ENCODE measurements around the gene ZFYVE19.
"Not testable (repeated sequence)": the region's sequence is repeated elsewhere in the genome, so short reads cannot be mapped to it uniquely, and the experiment has no call there.

The ZFYVE19 gene

DNA sequence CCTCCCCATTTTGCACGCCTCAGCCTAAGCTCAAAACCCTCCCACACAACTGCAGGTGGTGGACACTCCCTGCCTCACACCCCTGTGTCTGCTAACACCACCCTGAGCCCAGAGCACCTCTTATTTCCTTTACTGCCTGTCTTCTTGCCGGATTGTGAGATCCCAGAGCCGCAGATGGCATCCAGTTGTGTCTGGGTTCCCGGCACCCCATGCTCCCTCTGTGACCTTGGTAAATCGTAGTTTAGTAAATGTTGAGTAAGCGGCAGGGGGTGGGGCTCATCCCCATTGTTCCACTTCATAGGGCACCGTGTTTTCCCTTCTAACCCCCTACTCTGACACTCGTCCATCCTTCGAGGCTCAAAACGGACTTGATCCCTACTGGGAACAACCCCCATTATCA lies 51.8 kb downstream of the ZFYVE19 start:
- Histone ChIP-seq H3K36me3 (ENCODE audit: control insufficient read depth in 4 of 4, insufficient read depth in 4 of 4, low read length in 3 of 4) (peaks cover 3 to 31% (median 9%) of the 10 kb centered on the region in 4 experiments), H3K9me3 (ENCODE audit: control extremely low read depth in 1 of 5, control insufficient read depth in 4 of 5, insufficient read depth in 2 of 5, low read depth in 1 of 5, low read length in 4 of 5) (no peaks in the 10 kb centered on the region), H3K27ac (ENCODE audit: insufficient read depth in 1 of 2, low read depth in 1 of 2, low read length in 2 of 2, poor library complexity in 1 of 2, severe bottlenecking in 2 of 2) (no peak overlapping the region), H3K27me3 (replicated peaks in 2 of 5; ENCODE audit: control insufficient read depth in 4 of 5, insufficient read depth in 5 of 5, low read length in 4 of 5) (no peaks in the 10 kb centered on the region), H3K4me3 (ENCODE audit: control insufficient read depth in 1 of 7, extremely low read depth in 1 of 7, insufficient read depth in 4 of 7, low read depth in 2 of 7, low read length in 6 of 7) (no peak overlapping the region), H3K4me1 (ENCODE audit: control extremely low read depth in 1 of 4, control insufficient read depth in 4 of 4, insufficient read depth in 4 of 4, low read length in 3 of 4) (peaks cover 0 to 10% (median 4%) of the 10 kb centered on the region in 4 experiments)
- 89% methylated on average over 7 of the region's 10 CpGs for WGBS (ENCODE audit: insufficient coverage)
- DNase-seq, result no peak
- ChIA-PET POLR2A (interaction anchor here (0.6 to 2.7 kb wide), 4 partner anchors 20 to 388 kb away, joined by 3 to 9 read pairs (median 4); partner anchors contain the start of gene VPS18), CTCF (interaction anchor here (0.6 to 12.1 kb wide), 21 partner anchors 9 to 331 kb away, joined by 3 to 231 read pairs (median 6); partner anchors contain the start of genes PPP1R14D, SPINT1 and VPS18)

DNA sequence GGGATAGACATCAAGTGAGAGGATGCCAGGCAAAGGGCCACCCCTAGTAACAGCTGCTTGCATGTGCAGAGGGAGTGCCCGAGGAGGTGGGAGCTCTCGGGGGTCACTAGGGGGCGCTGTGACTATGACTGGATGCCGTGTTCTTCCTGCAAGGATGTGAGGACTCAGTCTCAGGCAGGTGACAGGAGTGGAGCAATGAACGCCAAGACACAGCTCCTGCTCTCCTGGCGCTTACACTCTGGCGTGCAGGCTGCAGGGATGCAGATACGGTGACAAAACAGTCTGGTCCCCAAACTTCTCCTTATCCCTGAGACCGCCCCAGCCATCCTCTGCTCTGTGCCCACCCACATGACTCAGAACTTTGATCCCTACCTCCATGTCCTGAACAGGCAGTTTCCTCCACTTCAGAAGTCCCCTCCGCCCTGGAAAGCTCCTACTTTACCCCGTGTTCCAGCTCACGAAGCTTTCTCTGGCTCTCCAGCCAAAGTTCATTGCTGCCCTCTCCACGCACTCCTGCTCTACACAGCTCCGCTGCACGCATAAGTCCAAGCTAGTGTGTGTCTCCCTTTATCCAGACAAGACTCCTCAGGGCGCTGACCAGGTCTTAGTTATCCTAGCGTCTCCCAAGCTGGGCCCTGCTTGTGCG lies 52.4 kb downstream of the ZFYVE19 start:
- no peaks in the 10 kb centered on the region for H3K9me3 ChIP-seq (ENCODE audit: control extremely low read depth in 1 of 5, control insufficient read depth in 4 of 5, insufficient read depth in 2 of 5, low read depth in 1 of 5, low read length in 4 of 5)
- no peaks in the 10 kb centered on the region for H3K27me3 ChIP-seq (replicated peaks in 2 of 5; ENCODE audit: control insufficient read depth in 4 of 5, insufficient read depth in 5 of 5, low read length in 4 of 5)
- peak; percentile 83 to 92 (median 88) for DNase-seq
- H3K4me3 ChIP-seq (ENCODE audit: control insufficient read depth in 1 of 7, extremely low read depth in 1 of 7, insufficient read depth in 4 of 7, low read depth in 2 of 7, low read length in 6 of 7), result peak overlapping the region in 1 of 7 experiments; percentile 28
- H3K4me1 ChIP-seq (ENCODE audit: control extremely low read depth in 1 of 4, control insufficient read depth in 4 of 4, insufficient read depth in 4 of 4, low read length in 3 of 4), result peaks cover 0 to 10% (median 4%) of the 10 kb centered on the region in 4 experiments
- ChIA-PET POLR2A (interaction anchor here (0.6 to 2.7 kb wide), 3 partner anchors 35 to 387 kb away, joined by 3 to 9 read pairs (median 4); partner anchors contain the start of gene VPS18), CTCF (interaction anchor here (0.6 to 12.1 kb wide), 17 partner anchors 10 to 336 kb away, joined by 3 to 231 read pairs (median 4); partner anchors contain the start of genes SPINT1 and VPS18)
- H3K36me3 ChIP-seq (ENCODE audit: control insufficient read depth in 4 of 4, insufficient read depth in 4 of 4, low read length in 3 of 4), result peaks cover 3 to 26% (median 9%) of the 10 kb centered on the region in 4 experiments
- H3K27ac ChIP-seq (ENCODE audit: insufficient read depth in 1 of 2, low read depth in 1 of 2, low read length in 2 of 2, poor library complexity in 1 of 2, severe bottlenecking in 2 of 2), result no peak overlapping the region
- WGBS (ENCODE audit: insufficient coverage), result 58% methylated on average over 14 of the region's 18 CpGs

DNA sequence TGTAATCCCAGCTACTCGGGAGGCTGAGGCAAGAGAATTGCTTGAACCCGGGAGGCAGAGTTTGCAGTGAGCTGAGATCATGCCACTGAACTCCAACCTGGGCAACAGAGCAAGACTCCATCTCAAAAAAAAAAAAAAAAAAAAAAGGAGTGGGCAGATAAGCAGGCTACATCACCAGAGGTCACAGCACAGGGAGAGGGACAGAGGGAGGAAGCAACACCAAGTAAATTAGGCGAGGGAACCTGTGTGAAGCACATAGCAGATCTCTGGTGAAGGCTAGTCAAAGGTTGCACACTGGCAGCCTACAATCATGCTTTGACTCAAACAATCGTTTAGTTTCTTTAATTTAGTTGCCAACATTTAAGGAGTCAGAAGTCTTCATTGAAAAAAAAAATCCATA lies 54.3 kb downstream of the ZFYVE19 start:
- POLR2A ChIA-PET, result interaction anchor here (0.6 kb wide), 2 partner anchors 330 to 335 kb away, joined by 3 read pairs; no protein-coding TSS in a partner anchor
- not testable (repeated sequence) for H3K4me3 ChIP-seq (ENCODE audit: control insufficient read depth in 1 of 7, extremely low read depth in 1 of 7, insufficient read depth in 4 of 7, low read depth in 2 of 7, low read length in 6 of 7); DNase-seq; H3K27ac ChIP-seq (ENCODE audit: insufficient read depth in 1 of 2, low read depth in 1 of 2, low read length in 2 of 2, poor library complexity in 1 of 2, severe bottlenecking in 2 of 2); H3K9me3 ChIP-seq (ENCODE audit: control extremely low read depth in 1 of 5, control insufficient read depth in 4 of 5, insufficient read depth in 2 of 5, low read depth in 1 of 5, low read length in 4 of 5); H3K27me3 ChIP-seq (replicated peaks in 2 of 5; ENCODE audit: control insufficient read depth in 4 of 5, insufficient read depth in 5 of 5, low read length in 4 of 5)
- CTCF ChIA-PET, result interaction anchor here (0.6 to 12.1 kb wide), 7 partner anchors 11 to 323 kb away, joined by 3 to 231 read pairs (median 4); partner anchors contain the start of genes RAD51, SPINT1 and VPS18
- Histone ChIP-seq H3K36me3 (ENCODE audit: control insufficient read depth in 4 of 4, insufficient read depth in 4 of 4, low read length in 3 of 4) (peaks cover 0 to 12% (median 3%) of the 10 kb centered on the region in 4 experiments), H3K4me1 (ENCODE audit: control extremely low read depth in 1 of 4, control insufficient read depth in 4 of 4, insufficient read depth in 4 of 4, low read length in 3 of 4) (peaks cover 0 to 15% (median 9%) of the 10 kb centered on the region in 4 experiments)
- 94% methylated on average over 2 of the region's 4 CpGs for WGBS (ENCODE audit: insufficient coverage)

DNA sequence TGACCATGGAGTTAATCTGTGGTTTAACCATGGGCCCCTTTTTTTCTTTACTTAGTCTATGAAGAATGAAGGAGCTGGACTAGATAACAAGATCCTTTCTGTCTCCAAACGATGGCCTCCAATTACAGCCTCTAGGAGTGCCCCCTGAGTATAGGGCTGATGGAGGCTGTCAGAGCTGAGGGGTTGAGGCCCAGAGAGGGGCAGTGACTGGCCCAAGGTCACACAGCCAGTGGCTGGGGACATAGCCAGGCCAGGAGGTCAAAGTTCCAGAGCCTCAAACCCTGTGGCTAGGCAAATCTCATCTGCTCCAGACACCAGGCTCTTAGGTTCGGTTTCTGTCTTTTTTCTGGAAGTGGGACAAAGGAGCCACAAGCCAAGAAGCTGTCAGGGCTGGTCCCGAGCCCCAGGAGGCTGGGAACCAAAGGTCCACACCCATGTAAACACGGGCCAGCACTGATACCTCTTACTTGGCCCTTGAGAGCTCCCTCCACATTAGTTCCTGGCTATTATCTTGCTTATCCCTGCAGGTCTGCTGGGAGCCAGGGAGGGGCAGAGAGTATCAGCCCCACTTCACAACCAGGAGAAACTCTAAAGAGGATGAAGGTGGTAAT lies 56.9 kb downstream of the ZFYVE19 start:
- Histone ChIP-seq H3K27ac (ENCODE audit: insufficient read depth in 1 of 2, low read depth in 1 of 2, low read length in 2 of 2, poor library complexity in 1 of 2, severe bottlenecking in 2 of 2) (no peak overlapping the region), H3K4me1 (ENCODE audit: control extremely low read depth in 1 of 4, control insufficient read depth in 4 of 4, insufficient read depth in 4 of 4, low read length in 3 of 4) (peaks cover 0 to 13% (median 9%) of the 10 kb centered on the region in 4 experiments), H3K36me3 (ENCODE audit: control insufficient read depth in 4 of 4, insufficient read depth in 4 of 4, low read length in 3 of 4) (no peaks in the 10 kb centered on the region), H3K27me3 (replicated peaks in 2 of 5; ENCODE audit: control insufficient read depth in 4 of 5, insufficient read depth in 5 of 5, low read length in 4 of 5) (no peaks in the 10 kb centered on the region), H3K4me3 (ENCODE audit: control insufficient read depth in 1 of 7, extremely low read depth in 1 of 7, insufficient read depth in 4 of 7, low read depth in 2 of 7, low read length in 6 of 7) (no peak overlapping the region), H3K9me3 (ENCODE audit: control extremely low read depth in 1 of 5, control insufficient read depth in 4 of 5, insufficient read depth in 2 of 5, low read depth in 1 of 5, low read length in 4 of 5) (no peaks in the 10 kb centered on the region)
- CTCF ChIA-PET, result interaction anchor here (1.3 to 12.1 kb wide), 2 partner anchors 7 to 37 kb away, joined by 5 to 231 read pairs; partner anchors contain the start of gene VPS18
- WGBS (ENCODE audit: insufficient coverage), result 91% methylated on average over 4 of the region's 4 CpGs
- POLR2A ChIA-PET, result no interaction called here
- DNase-seq, result no peak

Data from common myeloid progenitor, CD34-positive (primary cell).